Measurements from ENCODE around the gene TMEM132E.
A peak's percentile ranks its signal among the peaks of the same experiment; 100 is the strongest.
"Not testable (repeated sequence)": the region's sequence is repeated elsewhere in the genome, so short reads cannot be mapped to it uniquely, and the experiment has no call there.

Gene TMEM132E, protein sequence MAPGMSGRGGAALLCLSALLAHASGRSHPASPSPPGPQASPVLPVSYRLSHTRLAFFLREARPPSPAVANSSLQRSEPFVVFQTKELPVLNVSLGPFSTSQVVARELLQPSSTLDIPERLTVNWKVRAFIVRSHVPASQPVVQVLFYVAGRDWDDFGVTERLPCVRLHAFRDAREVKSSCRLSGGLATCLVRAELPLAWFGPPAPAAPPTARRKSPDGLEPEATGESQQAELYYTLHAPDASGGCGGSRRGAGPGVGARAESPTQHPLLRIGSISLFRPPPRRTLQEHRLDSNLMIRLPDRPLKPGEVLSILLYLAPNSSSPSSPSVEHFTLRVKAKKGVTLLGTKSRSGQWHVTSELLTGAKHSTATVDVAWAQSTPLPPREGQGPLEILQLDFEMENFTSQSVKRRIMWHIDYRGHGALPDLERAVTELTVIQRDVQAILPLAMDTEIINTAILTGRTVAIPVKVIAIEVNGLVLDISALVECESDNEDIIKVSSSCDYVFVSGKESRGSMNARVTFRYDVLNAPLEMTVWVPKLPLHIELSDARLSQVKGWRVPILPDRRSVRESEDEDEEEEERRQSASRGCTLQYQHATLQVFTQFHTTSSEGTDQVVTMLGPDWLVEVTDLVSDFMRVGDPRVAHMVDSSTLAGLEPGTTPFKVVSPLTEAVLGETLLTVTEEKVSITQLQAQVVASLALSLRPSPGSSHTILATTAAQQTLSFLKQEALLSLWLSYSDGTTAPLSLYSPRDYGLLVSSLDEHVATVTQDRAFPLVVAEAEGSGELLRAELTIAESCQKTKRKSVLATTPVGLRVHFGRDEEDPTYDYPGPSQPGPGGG (N-terminal part only)

DNA sequence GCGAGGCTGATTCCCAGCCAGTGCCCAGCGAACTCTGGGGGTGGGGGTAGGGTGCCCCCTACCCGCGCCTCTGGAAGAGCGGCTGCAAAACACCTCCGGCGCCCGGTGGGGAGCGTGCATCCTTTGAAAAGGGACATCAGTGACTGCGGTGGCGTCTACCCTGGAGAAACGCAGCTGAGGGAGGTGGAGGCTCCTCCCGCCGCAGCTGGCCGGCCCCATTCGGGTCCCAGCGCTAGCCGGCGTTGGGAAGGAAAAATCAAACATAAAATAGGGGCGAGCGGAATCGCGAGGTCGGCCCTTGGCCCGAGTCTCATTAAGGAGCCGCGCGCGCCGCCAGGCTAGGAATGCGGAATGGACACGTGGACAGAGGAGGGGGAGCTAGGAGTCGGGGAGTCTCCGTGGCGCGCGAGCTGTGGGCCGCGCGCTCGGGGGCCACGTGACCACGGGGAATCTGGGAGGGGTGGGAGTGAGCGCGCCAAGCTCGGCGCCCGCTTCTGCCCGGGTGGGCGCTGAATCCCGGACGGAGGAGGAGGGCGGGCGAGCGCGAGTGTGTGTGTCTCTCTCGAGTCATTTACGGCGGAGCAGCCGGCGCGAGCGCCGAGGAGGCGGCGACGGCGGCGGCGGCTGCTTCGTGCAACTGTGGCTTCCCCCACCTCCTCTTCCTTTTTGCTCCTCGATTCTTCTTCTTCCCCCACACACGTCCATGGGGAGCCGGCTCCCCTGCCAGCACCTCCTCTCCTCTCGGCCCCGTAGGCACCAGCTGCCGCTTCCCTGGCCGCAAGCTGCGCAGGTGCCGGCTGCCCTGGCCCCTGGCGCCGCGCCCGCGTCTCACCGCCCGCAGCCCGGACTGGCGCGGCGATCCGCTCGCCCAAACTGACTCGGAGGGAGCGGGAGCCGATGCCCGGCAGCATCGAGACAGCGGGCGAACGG is at the start of gene TMEM132E:
TSS of gene TMEM132E (plus strand) at position 566 of the 930 bp plus-strand sequence. CDS start 1,495 bp downstream, outside the sequence.
- DNase-seq (ENCODE audit: low read depth), result no peak

DNA sequence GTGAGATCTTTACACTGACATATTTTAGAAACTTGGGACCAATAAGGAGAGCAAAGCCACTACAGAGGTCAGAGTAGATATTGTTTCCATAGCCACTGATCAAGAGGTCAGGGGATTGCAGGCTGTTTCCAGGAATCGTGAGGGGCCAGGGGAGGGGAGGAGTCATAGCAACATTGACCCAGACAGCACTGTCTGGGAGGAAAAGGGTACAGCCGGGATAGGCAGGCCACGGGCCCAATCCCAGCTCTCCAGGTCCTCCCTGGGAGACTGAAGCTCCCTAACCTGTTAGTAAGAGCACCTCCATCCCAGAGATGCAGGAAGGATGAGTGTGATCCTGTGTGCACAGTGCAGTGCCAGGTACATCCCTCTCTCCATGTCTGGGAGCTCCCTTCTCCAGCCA is 48.5 kb upstream of the TMEM132E start:
- no peak for DNase-seq (ENCODE audit: low read depth)

DNA sequence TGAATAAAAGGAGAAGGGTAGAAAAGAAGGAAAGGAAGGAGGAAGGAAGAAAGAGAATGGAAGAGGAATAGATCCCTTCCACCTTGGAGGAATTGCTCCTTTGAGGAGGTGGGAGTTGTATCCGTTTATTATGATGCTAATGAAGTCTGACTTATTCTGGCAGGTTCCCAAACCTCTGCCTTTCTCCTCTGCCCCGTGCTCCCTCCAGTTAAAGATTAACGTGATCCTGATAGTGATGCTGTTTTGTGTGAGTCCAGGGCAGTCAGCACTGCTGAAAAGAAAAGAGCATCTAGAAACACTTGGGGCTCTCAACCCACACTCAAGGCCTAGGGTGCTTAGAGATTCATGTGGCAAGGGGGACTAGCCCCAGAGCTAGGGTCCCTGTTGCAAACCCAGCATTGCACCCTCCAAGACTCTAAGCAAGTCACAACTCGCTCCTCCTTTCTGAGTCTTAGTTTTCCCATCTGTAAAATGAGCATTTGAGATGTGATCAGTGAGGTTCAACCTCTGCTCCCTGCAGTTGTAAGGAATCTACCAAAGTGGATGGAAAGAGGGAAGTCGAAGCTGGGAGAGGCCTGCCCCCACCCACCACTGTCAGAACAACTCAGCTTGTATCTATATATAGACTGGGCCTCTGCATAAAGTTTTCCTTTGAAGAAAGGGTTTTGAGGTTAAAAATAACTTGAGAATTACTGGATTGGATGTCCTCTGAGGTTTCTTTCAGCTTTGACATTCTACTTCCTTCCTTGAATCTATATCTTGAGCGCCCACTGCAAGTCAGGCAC is 46.9 kb upstream of the TMEM132E start:
- no peak for DNase-seq (ENCODE audit: low read depth)

DNA sequence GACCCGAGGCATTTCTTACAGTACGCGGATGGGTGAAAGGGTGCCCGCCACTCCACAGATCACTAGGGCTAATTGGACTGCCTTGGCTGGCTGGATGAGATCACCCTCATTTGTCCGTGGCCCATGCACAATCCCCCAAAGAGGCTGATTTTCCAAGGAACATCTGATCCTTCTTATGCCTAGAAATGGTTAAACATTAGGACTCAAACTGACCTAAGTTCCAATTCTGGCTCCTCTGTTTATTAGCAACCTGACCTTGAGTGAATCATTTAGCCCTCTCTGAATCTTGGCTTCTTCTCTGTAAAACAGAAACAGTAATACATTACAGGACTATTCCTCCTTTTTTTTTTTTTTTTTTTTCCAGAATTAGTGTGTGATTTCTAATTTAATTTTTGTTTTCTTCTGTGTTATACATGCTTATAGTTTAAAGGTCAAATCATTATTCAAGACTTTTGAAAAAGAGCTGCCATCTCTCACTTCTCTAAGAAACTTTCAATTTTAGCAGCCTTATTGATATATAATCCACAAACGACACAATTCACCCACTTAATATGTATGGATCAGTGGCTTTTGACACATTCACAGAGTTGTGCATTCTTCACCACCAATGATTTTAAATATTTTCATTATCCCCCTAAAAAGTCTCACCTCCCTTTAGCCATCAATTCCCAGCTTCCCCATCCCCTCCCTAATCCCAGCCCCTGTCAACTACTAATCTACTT is 45.4 kb upstream of the TMEM132E start:
- DNase-seq (ENCODE audit: low read depth), result no peak

DNA sequence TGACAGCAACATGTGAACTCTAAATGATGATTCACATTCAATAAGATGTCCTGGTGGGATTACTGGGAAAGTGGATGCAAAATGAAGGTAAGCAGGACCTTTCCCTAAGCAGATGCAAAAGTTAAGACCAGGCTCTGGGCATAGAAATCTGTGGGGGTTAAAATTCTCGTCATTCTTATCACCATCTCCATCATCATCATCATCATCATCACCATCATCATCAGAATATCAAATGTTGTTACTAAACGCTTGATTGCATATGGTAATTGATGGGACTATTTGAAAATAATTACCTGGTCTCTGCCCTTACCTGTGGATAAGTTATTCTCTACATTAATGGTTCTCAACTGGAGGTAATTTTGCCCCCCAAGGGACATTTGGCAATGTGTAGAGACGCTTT is 41.9 kb upstream of the TMEM132E start:
- no peak for DNase-seq (ENCODE audit: low read depth)

DNA sequence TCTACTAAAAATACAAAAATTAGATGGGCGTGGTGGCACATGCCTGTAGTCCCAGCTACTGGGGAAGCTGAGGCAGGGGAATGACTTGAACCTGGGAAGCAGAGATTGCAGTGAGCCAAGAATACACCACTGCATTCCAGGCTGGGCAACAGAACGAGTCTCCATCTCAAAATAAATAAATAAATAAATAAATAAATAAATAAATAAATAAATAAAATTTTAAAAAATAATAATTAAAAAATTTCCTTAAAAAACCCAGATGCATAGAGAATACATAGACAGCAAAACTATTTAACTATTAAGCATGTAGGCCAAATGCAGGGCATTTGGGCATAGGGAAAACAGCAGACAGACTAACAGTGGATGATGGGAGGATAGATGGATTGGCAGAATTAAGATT is 40.8 kb upstream of the TMEM132E start:
- not testable (repeated sequence) for DNase-seq (ENCODE audit: low read depth)

DNA sequence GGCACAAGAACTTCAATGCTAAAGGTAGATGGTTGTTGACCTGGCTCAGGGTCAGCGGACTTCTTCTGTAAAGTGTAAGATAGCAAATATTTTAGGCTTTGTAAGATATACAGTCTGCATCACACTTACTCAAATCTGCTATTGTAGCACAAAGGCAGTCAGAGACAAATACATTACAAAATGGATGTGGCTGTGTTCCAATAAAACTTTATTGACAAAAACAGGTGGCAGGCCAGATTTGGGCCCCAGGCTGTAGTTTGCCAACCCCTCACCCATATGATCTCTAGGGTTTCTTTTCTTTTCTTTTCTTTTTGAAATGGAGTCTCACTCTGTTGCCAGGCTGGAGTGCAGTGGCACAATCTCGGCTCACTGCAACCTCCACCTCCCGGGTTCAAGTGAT is 39.5 kb upstream of the TMEM132E start:
- no peak for DNase-seq (ENCODE audit: low read depth)

DNA sequence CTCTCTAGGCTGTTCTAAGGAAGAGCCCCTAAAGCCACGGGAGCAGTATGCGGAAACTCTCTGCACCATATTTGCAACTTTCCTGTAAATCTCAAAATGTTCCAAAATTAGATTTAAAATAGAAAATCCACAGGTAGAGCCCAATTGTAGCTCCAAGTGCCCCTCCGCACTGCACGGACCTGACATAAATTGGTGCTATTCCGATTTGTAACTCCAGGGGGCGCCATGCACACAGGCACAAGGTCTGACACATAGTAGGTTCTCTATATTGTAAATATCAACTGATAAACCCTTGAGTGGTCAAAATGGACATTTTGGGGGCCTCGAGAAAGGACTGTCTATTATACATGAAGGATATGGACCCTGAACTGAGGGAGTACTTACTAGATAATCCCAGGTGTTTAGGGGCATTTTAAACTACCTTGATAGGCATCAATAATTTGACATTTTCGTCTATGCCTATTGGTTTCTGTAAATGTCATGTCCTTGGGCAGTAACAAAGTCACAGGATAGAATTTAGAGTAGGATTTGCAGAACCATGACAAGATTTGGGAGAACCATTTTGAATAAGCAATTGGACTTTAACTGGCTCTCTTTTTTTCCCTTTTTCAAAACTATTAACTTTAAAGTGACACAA is 36.6 kb upstream of the TMEM132E start:
- peak; percentile 48 for DNase-seq (ENCODE audit: low read depth)

DNA sequence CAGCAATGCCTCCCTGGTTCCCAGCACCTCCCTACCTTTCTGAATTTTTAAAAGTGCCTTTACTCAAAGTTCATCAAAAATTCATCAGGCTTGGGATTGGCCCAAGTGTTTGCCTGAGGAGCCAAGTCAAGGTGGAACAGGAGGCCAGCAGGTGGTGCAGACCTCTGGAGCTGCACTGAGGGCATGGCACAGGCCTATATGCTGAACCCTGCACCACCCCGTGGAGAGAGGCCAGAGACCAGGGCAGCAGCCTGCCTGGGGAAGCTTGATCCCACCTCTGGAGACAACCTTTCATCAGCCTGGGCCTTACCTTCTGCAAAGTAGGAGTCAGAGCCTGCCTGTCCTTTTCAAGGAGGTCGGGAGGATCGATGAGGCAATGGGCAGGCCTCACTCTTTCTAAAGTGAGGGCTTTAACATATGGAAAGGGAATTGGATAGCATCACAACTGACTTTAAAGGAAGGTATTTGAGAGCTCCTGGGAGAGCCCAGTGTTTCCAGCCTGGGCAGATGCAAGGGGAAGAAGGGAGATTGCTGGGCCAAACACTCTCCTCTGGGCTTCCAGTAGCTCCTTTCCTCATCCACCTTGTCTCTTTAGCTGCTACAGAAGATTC is 31.8 kb upstream of the TMEM132E start:
- no peak for DNase-seq (ENCODE audit: low read depth)

DNA sequence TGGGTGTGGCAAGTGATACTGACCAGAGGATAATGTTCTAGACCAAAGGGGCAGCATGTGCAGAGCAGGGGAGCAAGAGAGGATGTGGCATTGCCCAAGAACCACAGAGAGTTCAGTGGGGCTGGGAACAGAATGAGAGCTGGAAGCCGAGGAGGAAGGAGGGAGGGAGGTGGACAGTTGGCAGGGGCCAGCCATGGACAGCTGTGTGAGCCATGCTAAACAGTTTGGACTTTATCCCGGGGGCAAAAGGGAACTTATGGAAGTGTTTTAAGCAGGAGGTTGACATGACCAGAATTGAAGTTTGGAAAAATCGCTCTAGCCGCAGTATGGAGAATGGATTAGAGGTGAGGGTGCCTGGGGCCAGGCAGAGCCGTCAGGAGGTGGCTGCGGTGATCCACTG is 29.4 kb upstream of the TMEM132E start:
- no peak for DNase-seq (ENCODE audit: low read depth)

DNA sequence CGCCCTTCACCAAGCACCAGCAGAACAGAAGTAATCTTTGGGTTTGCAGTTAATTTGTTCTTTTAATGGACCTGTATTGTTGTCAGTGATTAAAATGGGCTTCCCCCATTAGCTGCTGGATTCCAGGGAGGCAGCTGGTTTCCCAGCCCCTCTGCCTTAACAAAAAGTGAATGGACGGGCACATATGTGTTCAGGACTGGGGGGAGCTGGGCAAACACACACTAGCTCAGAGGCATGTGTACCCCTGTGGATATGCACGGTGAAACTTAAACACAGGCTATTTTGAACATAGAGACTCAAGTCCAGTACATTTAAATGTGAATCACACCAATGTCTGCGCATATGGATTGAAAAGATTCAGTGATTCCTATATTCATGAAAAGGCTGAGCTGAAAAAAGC is 25.5 kb upstream of the TMEM132E start:
- DNase-seq (ENCODE audit: low read depth), result no peak

DNA sequence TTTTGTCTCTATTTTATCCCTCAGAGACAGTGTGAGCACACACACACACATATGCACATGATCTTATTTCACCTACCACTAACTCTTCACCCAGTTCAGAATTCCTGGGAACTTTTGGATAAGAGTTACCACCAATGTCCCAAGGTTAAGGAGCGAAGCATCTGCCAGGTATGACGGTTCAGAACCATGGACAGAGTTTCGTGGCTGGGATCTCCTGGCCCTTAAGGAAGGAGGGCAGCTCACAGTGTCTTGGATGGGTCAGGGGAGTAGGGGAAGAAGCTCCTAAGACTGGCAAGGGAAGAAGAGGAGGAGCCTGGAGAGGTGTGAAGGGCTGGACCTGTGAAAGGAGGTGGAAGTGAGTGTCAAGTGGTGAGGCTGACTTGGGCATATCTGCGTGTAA is 23.0 kb upstream of the TMEM132E start:
- DNase-seq (ENCODE audit: low read depth), result no peak

DNA sequence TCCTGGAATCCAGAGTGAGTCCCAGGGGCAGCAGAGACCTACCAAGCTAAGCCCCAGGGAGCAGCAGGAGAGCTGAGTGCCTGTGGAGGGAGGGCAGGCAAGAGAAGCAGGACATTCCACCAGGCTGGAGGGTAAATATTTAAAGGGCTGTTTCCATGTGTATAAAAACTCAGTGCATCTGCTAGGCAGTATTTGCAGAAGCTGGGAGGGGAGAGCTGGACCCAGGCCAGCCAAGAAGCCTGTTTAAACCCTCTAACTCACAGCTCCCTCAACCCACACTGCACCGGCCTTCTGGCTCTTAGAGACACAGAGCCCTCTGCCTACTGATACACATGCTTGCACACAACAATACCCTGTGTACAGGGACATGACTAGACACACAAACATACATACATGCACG is 22.5 kb upstream of the TMEM132E start:
- DNase-seq (ENCODE audit: low read depth), result no peak

DNA sequence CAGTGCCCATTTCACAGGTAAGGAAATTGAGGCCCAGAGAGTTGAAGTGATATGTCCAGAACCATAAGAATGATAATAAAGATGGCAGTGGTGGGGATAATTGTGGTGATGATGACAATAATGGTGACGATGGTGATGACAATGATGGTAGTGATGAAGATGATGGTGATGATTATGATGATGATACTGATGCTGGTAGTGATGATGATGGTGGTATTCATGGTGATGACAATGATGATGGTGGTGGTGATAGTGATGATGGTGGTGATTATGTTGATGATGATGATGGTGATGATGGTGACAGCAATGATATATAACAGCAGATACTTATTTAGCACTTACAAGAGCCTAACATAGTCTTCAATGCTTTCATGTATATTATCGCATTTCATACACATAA is 18.1 kb upstream of the TMEM132E start:
- DNase-seq (ENCODE audit: low read depth), result no peak

DNA sequence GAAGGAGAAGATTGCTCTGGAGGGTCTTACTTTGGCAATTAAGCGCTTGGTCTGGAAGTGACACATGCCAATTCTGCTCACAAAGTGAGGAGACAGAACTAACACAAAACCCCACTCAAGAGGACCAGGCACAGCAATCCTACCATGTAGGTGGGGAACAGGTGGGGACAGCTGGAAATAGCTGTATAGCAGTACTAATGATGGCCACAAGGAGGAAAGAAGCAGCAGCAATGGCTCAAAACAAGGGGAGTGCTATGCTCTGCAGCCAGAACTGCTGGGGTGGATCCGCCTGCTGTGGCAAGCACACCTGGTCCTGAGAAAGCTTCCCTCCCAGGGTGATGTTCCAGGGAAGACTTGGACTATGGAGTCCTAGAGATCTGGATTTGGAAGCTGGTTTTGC is 17.0 kb upstream of the TMEM132E start:
- DNase-seq (ENCODE audit: low read depth), result no peak

DNA sequence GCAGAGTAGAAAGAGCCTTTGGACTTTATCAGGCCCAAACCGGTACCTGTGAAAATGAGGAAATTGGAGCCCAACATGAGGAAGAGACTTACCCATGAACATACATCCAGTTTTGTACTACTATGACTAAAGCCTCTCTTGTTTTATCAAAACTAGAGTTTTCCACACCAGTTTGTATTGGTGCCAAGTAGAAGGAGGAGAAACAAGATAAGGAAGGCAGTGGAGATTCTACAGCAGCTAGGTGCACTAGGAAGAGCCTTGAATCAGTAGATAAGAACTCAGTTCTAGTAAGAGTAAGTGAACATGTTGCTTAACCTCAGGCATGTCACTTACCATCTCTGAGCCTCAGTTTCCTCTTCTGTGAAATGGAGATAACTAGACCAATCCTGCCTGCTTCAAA is 13.7 kb upstream of the TMEM132E start:
- DNase-seq (ENCODE audit: low read depth), result no peak

DNA sequence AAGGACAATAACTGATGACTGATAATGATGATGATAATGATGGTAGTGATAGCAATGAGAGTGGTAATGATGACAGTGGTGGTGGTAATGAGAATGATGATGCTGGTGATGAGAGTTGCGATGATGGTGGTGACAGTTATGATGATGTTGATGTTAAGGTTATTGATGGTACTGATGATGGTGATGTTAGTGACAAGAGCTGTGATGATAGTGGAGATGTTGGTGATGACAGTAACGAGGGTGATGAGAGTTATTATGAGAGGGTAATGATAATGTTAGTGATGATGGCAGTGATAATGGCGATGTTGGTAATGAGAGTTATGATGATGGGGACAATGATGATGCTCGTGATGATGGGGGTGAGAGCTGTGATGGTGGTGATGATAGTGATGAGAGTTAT is 13.2 kb upstream of the TMEM132E start:
- DNase-seq (ENCODE audit: low read depth), result no peak

DNA sequence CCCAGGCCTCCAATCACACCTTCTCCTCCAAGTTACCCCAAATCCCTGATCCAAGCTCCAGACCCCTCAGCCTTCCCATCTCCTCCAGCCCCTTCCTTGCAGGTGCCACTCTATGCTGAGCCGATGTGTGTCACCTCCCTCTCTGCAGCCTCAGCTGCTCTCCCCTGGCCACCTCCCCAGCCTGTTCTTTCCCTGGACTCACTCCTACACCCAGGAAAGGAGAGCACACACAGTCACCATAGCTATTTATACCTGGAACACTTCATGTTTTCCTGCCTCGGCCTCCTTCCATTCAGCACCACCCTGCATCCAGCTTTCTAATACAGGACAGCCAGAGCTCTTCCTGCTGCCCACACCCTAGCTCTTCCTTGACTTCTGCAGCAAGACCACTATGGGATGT is 12.5 kb upstream of the TMEM132E start:
- no peak for DNase-seq (ENCODE audit: low read depth)

DNA sequence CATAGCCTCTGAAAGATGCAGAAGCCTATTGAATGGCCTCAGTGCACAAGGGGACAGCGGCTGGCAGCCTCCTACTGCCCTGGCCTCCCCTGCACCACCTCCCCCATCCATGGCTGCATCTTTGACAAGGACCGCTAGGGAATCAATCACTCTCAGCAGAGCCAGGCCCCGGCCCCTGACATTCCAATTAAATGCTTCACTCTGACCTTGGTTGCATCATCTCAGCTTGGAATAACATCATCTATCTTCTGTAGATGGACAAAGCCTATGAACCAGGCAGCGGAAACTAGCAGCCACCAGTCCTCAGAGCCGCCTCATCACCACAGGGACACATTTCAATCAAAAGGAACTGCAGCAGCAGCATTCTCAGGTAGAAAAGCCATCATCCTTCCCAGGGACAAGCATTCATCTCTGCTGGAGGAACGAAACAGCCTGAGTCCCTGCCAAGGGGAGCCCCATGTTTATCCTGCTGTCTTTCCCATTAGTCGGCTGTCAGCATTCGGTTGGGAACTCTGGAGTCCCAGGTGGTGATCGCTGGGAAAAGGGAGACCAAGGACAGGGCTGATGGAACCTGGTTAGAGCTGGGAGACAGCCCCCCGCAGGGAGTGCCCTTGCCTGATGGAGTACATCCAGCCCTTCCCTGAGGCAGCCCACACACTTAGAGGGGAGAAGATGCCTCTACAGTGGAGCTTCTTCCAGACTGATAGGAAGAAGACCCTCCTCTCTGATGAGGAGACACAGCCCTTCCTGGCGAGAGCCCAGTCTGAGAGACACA is 11.5 kb upstream of the TMEM132E start:
- no peak for DNase-seq (ENCODE audit: low read depth)

Data from activated T-cell treated with anti-CD3 and anti-CD28 coated beads for 1 hour (primary cell).